H1 (cell line): Measurements from ENCODE around the gene XPO6. TPM values are rescaled to one million over a fixed set of nuclear protein-coding genes. Genes with fewer than 3 reads are reported as not detected.

Experiments used
- HDAC2 ChIP-seq, 2 experiments: fragments of 300-600 bp in 1 of 2; sonication (generic) in 1 of 2; IDR thresholded peaks; 2 replicates each; pipeline ENCODE4 v1.6.1; 2011 to 2012; ENCODE audit warnings: low read depth in 2 of 2, low read length in 2 of 2, mild to moderate bottlenecking in 2 of 2, moderate library complexity in 2 of 2, borderline replicate concordance in 1 of 2, inconsistent platforms in 1 of 2
- KDM1A ChIP-seq: fragments of 200-600, 300-600 bp; sonication (generic); IDR thresholded peaks from 2 replicates; pipeline ENCODE4 v1.7.1; 2016; ENCODE audit warnings: mild to moderate bottlenecking, low read length, borderline replicate concordance
- KDM5A ChIP-seq: fragments of 200-600 bp; IDR thresholded peaks from 2 replicates; pipeline ENCODE4 v1.7.1; 2012; ENCODE audit warnings: mild to moderate bottlenecking, low read length, inconsistent platforms, mixed read lengths
- POLR2A ChIP-seq, 2 experiments: IDR thresholded peaks; 1 replicate in 1 of 2; 2 replicates in 1 of 2; pipeline ENCODE4 v1.6.1; 2011; ENCODE audit warnings: low read depth in 2 of 2, low read length in 2 of 2, mild to moderate bottlenecking in 2 of 2; ENCODE audit errors: control extremely low read depth in 1 of 2
- POU5F1 ChIP-seq: IDR thresholded peaks from 2 replicates; pipeline ENCODE4 v1.6.1; 2011; ENCODE audit warnings: low read depth, mild to moderate bottlenecking, low read length, moderate library complexity
- SIRT6 ChIP-seq: IDR thresholded peaks from one replicate; pipeline ENCODE4 v1.7.1; 2012; ENCODE audit warnings: low read length, inconsistent platforms
- polyA plus RNA-seq, 7 experiments: library from polyadenylated mRNA; depleted of rRNA in 3 of 7; stranded (reverse) in 5 of 7; unstranded in 2 of 7; fragments of >200 nt in 5 of 7; fragments of 200-250 nt in 2 of 7; gene quantifications; 1 replicate in 5 of 7; 2 replicates in 1 of 7; 4 replicates in 1 of 7; pipeline versions ENCODE4 v1.2.1 to v1.2.3, GENCODE V29; 2011 to 2013; ENCODE audit warnings: missing spikeins in 2 of 7, mixed read lengths in 2 of 7
- total RNA-seq: library from RNA; stranded (reverse); fragmentation: NEBNext Ultra II Directional; extraction: Animal tissue kit (Norgen Biotek cat#: 25700); gene quantifications from 2 replicates; pipeline ENCODE4 v1.2.1, GENCODE V29; 2021

The XPO6 gene
- total and polyA plus RNA-seq, 2 of the 8 experiments (the other 6 are each of a cell fraction or from before 2014, with no cell fraction given), result 152 to 254 TPM

DNA sequence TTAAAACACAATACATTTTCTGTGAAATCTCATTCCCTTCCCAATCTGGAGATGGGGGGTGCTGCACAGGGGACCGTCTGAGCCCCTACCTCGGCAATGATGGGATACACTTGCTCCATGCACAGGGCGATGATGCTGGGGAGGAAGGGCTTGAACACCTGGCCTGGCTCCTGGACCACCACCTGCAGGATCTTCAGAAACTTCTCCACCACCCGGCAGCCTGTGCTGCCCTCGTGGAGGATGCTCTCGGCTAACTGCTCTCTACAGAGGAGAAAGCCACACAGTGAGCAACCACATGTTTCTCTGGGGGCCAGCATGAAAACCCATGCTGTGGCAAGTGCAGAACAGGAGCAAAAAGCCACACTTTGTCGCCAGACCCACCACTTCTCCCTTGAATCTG lies 105.8 kb downstream of the XPO6 start (continued):
- TF ChIP-seq HDAC2 (IDR thresholded peaks at IDR 0.05; ENCODE audit: borderline replicate concordance in 1 of 2, low read depth in 2 of 2, low read length in 2 of 2) (no peak), SIRT6 (no peak), POLR2A (IDR thresholded peaks at IDR 0.05; ENCODE audit: control extremely low read depth in 1 of 2, low read depth in 2 of 2, low read length in 2 of 2) (no peak), POU5F1 (no peak), KDM1A (no peak), KDM5A (no peak)
- TF ChIP-seq, all 59 proteins: peak for 0
